ENCODE results near the gene PIK3R1. TPM values are rescaled to one million over a fixed set of nuclear protein-coding genes. Genes with fewer than 3 reads are reported as not detected.

PIK3R1 gene
- total RNA-seq, 1 donor from 2014 or later = 27.4 TPM

GRCh38 chr5:68217047-68217355, 1.4 kb downstream of the PIK3R1 start:
- DNase-seq (ENCODE audit: extremely low spot score, unreplicated experiment) = no peak
- Mint-ChIP-seq H3K27me3 (ENCODE audit: unreplicated experiment) (no peaks in the 10 kb centered on the region), H3K9me3 (ENCODE audit: unreplicated experiment) (no peaks in the 10 kb centered on the region), H3K4me1 (ENCODE audit: unreplicated experiment) (peaks cover 34% of the 10 kb centered on the region), H3K36me3 (ENCODE audit: unreplicated experiment) (no peaks in the 10 kb centered on the region), H3K4me3 (ENCODE audit: unreplicated experiment) (peak overlapping the region; percentile 83), H3K27ac (ENCODE audit: unreplicated experiment) (peak overlapping the region; percentile 71)
- TF ChIP-seq, protein P1, sequence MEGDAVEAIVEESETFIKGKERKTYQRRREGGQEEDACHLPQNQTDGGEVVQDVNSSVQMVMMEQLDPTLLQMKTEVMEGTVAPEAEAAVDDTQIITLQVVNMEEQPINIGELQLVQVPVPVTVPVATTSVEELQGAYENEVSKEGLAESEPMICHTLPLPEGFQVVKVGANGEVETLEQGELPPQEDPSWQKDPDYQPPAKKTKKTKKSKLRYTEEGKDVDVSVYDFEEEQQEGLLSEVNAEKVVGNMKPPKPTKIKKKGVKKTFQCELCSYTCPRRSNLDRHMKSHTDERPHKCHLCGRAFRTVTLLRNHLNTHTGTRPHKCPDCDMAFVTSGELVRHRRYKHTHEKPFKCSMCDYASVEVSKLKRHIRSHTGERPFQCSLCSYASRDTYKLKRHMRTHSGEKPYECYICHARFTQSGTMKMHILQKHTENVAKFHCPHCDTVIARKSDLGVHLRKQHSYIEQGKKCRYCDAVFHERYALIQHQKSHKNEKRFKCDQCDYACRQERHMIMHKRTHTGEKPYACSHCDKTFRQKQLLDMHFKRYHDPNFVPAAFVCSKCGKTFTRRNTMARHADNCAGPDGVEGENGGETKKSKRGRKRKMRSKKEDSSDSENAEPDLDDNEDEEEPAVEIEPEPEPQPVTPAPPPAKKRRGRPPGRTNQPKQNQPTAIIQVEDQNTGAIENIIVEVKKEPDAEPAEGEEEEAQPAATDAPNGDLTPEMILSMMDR (IDR thresholded peaks at IDR 0.05) = no peak

- H3K4me1 Mint-ChIP-seq (ENCODE audit: unreplicated experiment) = peaks cover 34% of the 10 kb centered on the region
- TF ChIP-seq, protein P1 (IDR thresholded peaks at IDR 0.05) = no peak
- peak overlapping the region; percentile 83 for H3K4me3 Mint-ChIP-seq (ENCODE audit: unreplicated experiment)
- no peaks in the 10 kb centered on the region for H3K27me3 Mint-ChIP-seq (ENCODE audit: unreplicated experiment)
- H3K9me3 Mint-ChIP-seq (ENCODE audit: unreplicated experiment) = no peaks in the 10 kb centered on the region
- peak overlapping the region; percentile 71 for H3K27ac Mint-ChIP-seq (ENCODE audit: unreplicated experiment)
- H3K36me3 Mint-ChIP-seq (ENCODE audit: unreplicated experiment) = no peaks in the 10 kb centered on the region
- no peak for DNase-seq (ENCODE audit: extremely low spot score, unreplicated experiment)
These were observed 2.0 kb downstream of the PIK3R1 start for GRCh38 chr5:68217528-68217927.

GRCh38 chr5:68219161-68219816, 3.7 kb downstream of the PIK3R1 start:
- H3K4me1 Mint-ChIP-seq (ENCODE audit: unreplicated experiment) = peaks cover 35% of the 10 kb centered on the region
- no peak overlapping the region for H3K4me3 Mint-ChIP-seq (ENCODE audit: unreplicated experiment)
- DNase-seq (ENCODE audit: extremely low spot score, unreplicated experiment) = no peak
- TF ChIP-seq, protein P1 (IDR thresholded peaks at IDR 0.05) = no peak
- no peaks in the 10 kb centered on the region for H3K36me3 Mint-ChIP-seq (ENCODE audit: unreplicated experiment)
- H3K9me3 Mint-ChIP-seq (ENCODE audit: unreplicated experiment) = no peaks in the 10 kb centered on the region
- H3K27me3 Mint-ChIP-seq (ENCODE audit: unreplicated experiment) = no peaks in the 10 kb centered on the region
- H3K27ac Mint-ChIP-seq (ENCODE audit: unreplicated experiment) = no peak overlapping the region

DNA sequence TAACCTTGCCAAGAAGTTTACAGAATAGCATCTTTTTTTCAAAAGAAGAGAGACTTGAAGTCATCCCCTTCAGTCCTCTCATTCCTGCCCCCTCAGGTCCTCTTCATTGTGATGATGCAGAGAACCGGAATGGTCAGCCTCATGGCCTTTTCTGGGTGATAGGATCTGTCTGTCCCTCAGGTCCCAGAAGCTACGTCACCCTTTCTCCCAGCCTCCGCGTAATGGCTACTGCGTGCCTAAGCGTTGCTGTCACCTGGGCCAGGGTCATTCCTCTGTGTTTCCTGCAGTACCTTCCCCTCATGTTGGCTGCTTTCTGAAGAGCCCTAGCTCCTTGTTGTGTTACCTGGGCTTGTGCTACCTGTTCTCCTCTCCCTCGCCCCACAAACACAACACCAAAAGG, 4.7 kb downstream of the PIK3R1 start:
- Mint-ChIP-seq H3K27me3 (ENCODE audit: unreplicated experiment) (no peaks in the 10 kb centered on the region), H3K27ac (ENCODE audit: unreplicated experiment) (no peak overlapping the region), H3K9me3 (ENCODE audit: unreplicated experiment) (no peaks in the 10 kb centered on the region), H3K4me1 (ENCODE audit: unreplicated experiment) (peaks cover 42% of the 10 kb centered on the region), H3K36me3 (ENCODE audit: unreplicated experiment) (no peaks in the 10 kb centered on the region), H3K4me3 (ENCODE audit: unreplicated experiment) (no peak overlapping the region)
- DNase-seq (ENCODE audit: extremely low spot score, unreplicated experiment) = no peak
- TF ChIP-seq, protein P1 (IDR thresholded peaks at IDR 0.05) = no peak

- no peak overlapping the region for H3K27ac Mint-ChIP-seq (ENCODE audit: unreplicated experiment)
- no peaks in the 10 kb centered on the region for H3K27me3 Mint-ChIP-seq (ENCODE audit: unreplicated experiment)
- TF ChIP-seq, protein P1 (IDR thresholded peaks at IDR 0.05) = no peak
- H3K4me3 Mint-ChIP-seq (ENCODE audit: unreplicated experiment) = no peak overlapping the region
- H3K9me3 Mint-ChIP-seq (ENCODE audit: unreplicated experiment) = no peaks in the 10 kb centered on the region
- no peak for DNase-seq (ENCODE audit: extremely low spot score, unreplicated experiment)
- peaks cover 48% of the 10 kb centered on the region for H3K4me1 Mint-ChIP-seq (ENCODE audit: unreplicated experiment)
- H3K36me3 Mint-ChIP-seq (ENCODE audit: unreplicated experiment) = peaks cover 5% of the 10 kb centered on the region
These were observed 5.4 kb downstream of the PIK3R1 start for GRCh38 chr5:68220914-68221313.

Measured in osteocyte (in vitro differentiated cells).